Colonic mucosa (tissue), 4 donors: Measurements from ENCODE around the gene RASSF7. TPM values are rescaled to one million over a fixed set of nuclear protein-coding genes. Genes with fewer than 3 reads are reported as not detected.
A peak's percentile ranks its signal among the peaks of the same experiment; 100 is the strongest.

Experiments
- DNase-seq: peaks from one replicate; pipeline ENCODE4 v3.0.0-alpha.2; 2020
- H3K27ac ChIP-seq: fragments of 200-600 bp; one replicate; pipeline ENCODE4 v1.8.0; 2021
- H3K27me3 ChIP-seq: fragments of 200-600 bp; one replicate; pipeline ENCODE4 v1.8.0; 2021
- H3K36me3 ChIP-seq: fragments of 200-600 bp; one replicate; pipeline ENCODE4 v1.8.0; 2021
- H3K4me1 ChIP-seq: fragments of 200-600 bp; one replicate; pipeline ENCODE4 v1.8.0; 2021; ENCODE audit warnings: mild to moderate bottlenecking
- H3K4me3 ChIP-seq: fragments of 200-600 bp; one replicate; pipeline ENCODE4 v1.8.0; 2021
- H3K9ac ChIP-seq, 2 donors: one replicate each; pipeline ENCODE4 v1.7.0; 2013; ENCODE audit warnings: control low read depth in 2 of 2, low read depth in 2 of 2, low read length in 2 of 2
- H3K9me3 ChIP-seq: fragments of 200-600 bp; one replicate; pipeline ENCODE4 v1.8.0; 2021
- CTCF ChIP-seq: fragments of 200-600 bp; IDR thresholded peaks from one replicate; pipeline ENCODE4 v1.8.0; 2022; ENCODE audit warnings: antibody characterized with exemption, mild to moderate bottlenecking
- intact Hi-C: fragments of 100-400 bp; cut with DNase I; formaldehyde crosslinking; loops from one replicate; pipeline ENCODE4 v1.14.1; 2022
- total RNA-seq, 2 donors: library from RNA; stranded (reverse); fragmentation: NEBNext Ultra II Directional in 1 of 2; extraction: Animal tissue kit (Norgen Biotek cat#: 25700) in 1 of 2; gene quantifications; one replicate each; pipeline ENCODE4 v1.2.1, GENCODE V29; 2021
- donor health status: healthy.
- donor health status: DM: no; HTN: no; CAD: no.
- donor health status: DM: no; HTN: no; CAD: no.

Gene RASSF7
- total RNA-seq, 2 donors from 2014 or later = 108 to 139 TPM

GRCh38 chr11:553083-553987 lies 7.4 kb upstream of the RASSF7 start:
- Histone ChIP-seq H3K4me3 (no peak overlapping the region), H3K27me3 (peaks cover 20% of the 10 kb centered on the region), H3K27ac (no peak overlapping the region), H3K36me3 (no peaks in the 10 kb centered on the region), H3K9ac (peak overlapping the region in 1 of 2 donors; percentile 24), H3K4me1 (no peaks in the 10 kb centered on the region), H3K9me3 (no peaks in the 10 kb centered on the region)
- no peak for DNase-seq
- TF ChIP-seq CTCF = no peak
- intact Hi-C loops = loop anchor here (10.0 kb wide), 1 partner anchor 171 kb away; no protein-coding TSS in a partner anchor

- no peak for DNase-seq
- Histone ChIP-seq H3K27ac (no peak overlapping the region), H3K4me3 (no peak overlapping the region)
Measured at GRCh38 chr11:553988-554340, 6.8 kb upstream of the RASSF7 start.

GRCh38 chr11:554428-555226 lies 6.1 kb upstream of the RASSF7 start:
- Histone ChIP-seq H3K9me3 (no peaks in the 10 kb centered on the region), H3K4me1 (no peaks in the 10 kb centered on the region), H3K4me3 (peak overlapping the region; percentile 35), H3K27me3 (peaks cover 20% of the 10 kb centered on the region), H3K9ac (peak overlapping the region; percentile 43 to 74), H3K27ac (no peak overlapping the region), H3K36me3 (no peaks in the 10 kb centered on the region)
- peak; percentile 29 for TF ChIP-seq CTCF
- DNase-seq = peak; percentile 79
- intact Hi-C loops = loop anchor here (10.0 kb wide), 1 partner anchor 170 kb away; no protein-coding TSS in a partner anchor

More at GRCh38 chr11:553988-554340, 6.8 kb upstream of the RASSF7 start:
- intact Hi-C loops = loop anchor here (10.0 kb wide), 1 partner anchor 171 kb away; no protein-coding TSS in a partner anchor
- Histone ChIP-seq H3K36me3 (no peaks in the 10 kb centered on the region), H3K9ac (peak overlapping the region in 1 of 2 donors; percentile 43), H3K4me1 (no peaks in the 10 kb centered on the region), H3K9me3 (no peaks in the 10 kb centered on the region), H3K27me3 (peaks cover 20% of the 10 kb centered on the region)
- no peak for TF ChIP-seq CTCF

- TF ChIP-seq CTCF = no peak
- Histone ChIP-seq H3K27ac (no peak overlapping the region), H3K4me3 (peak overlapping the region; percentile 35), H3K4me1 (peaks cover 2% of the 10 kb centered on the region), H3K27me3 (peaks cover 20% of the 10 kb centered on the region), H3K9me3 (no peaks in the 10 kb centered on the region), H3K9ac (peak overlapping the region in 1 of 2 donors; percentile 43), H3K36me3 (no peaks in the 10 kb centered on the region)
- DNase-seq = no peak
- intact Hi-C loops = loop anchor here (10.0 kb wide), 1 partner anchor 169 kb away; no protein-coding TSS in a partner anchor
Measured at GRCh38 chr11:555227-555779, 5.5 kb upstream of the RASSF7 start.
